B cell (primary cell): ENCODE results near the gene CLDN24. TPM values are rescaled to one million over a fixed set of nuclear protein-coding genes. Genes with fewer than 3 reads are reported as not detected.

Experiments used
- ATAC-seq: fragments of 200-7000 bp; cut with Tn5 transposase; one replicate; pipeline ENCODE4 v1.10.0; 2021; ENCODE audit warnings: low read depth, mild to moderate bottlenecking, moderate number of reproducible peaks, moderate library complexity
- CTCF ChIA-PET: fragments of 350-600 bp; sonication (Branson Sonifier 250); formaldehyde crosslinking; loops from one replicate; lab custom pipeline; 2021; ENCODE audit warnings: antibody characterized with exemption, inconsistent platforms; lab: Charles Lee
- POLR2A ChIA-PET: fragments of 350-600 bp; sonication (Branson Sonifier 250); formaldehyde crosslinking; loops from one replicate; lab custom pipeline; 2021; ENCODE audit warnings: antibody characterized with exemption; lab: Charles Lee
- DNase-seq: peaks from one replicate; pipeline ENCODE4 v3.0.0; 2013
- H2AFZ ChIP-seq: 2 replicates; pipeline ENCODE4 v1.6.1; 2012; ENCODE audit warnings: mild to moderate bottlenecking, low read depth, low read length; ENCODE audit not compliant: insufficient read depth, poor library complexity, severe bottlenecking
- H3K27ac ChIP-seq, 2 donors: 1 replicate in 1 of 2; 2 replicates in 1 of 2; pipeline ENCODE4 v1.5.1; 2012 to 2013; ENCODE audit warnings: low read length in 2 of 2, mild to moderate bottlenecking in 2 of 2, moderate library complexity in 1 of 2
- H3K27me3 ChIP-seq, 4 experiments: fragments of 200-600 bp in 1 of 4; sonication (generic) in 1 of 4; replicated peaks in 1 of 4; 1 replicate in 2 of 4; 2 replicates in 2 of 4; pipeline versions ENCODE4 v1.6.1 to v1.7.0; 2013 to 2016; ENCODE audit warnings: low read length in 3 of 4, mild to moderate bottlenecking in 2 of 4, mixed read lengths in 1 of 4, moderate library complexity in 1 of 4; ENCODE audit not compliant: insufficient read depth in 4 of 4, control insufficient read depth in 3 of 4; ENCODE audit errors: control extremely low read depth in 1 of 4
- H3K36me3 ChIP-seq, 2 experiments: replicated peaks in 1 of 2; 1 replicate in 1 of 2; 2 replicates in 1 of 2; pipeline versions ENCODE4 v1.6.1 to v1.7.1; 2013; ENCODE audit warnings: low read length in 1 of 2; ENCODE audit not compliant: insufficient read depth in 2 of 2, control insufficient read depth in 1 of 2; ENCODE audit errors: control extremely low read depth in 1 of 2, extremely low read depth in 1 of 2
- H3K4me1 ChIP-seq, 2 donors: fragments of 200-600 bp in 1 of 2; sonication (generic) in 1 of 2; 1 replicate in 1 of 2; 2 replicates in 1 of 2; pipeline versions ENCODE4 v1.5.1 to v1.6.1; 2013 to 2017; ENCODE audit warnings: low read length in 2 of 2; ENCODE audit not compliant: control insufficient read depth in 2 of 2, insufficient read depth in 2 of 2
- H3K4me2 ChIP-seq: replicated peaks from 2 replicates; pipeline ENCODE3; 2012; ENCODE audit warnings: mild to moderate bottlenecking, low read depth, low read length; ENCODE audit not compliant: poor library complexity, severe bottlenecking
- H3K4me3 ChIP-seq, 5 experiments: fragments of 200-600 bp in 1 of 5; sonication (generic) in 1 of 5; 1 replicate in 3 of 5; 2 replicates in 2 of 5; pipeline versions ENCODE4 v1.5.1 to v1.7.0; 2011 to 2016; ENCODE audit warnings: low read length in 4 of 5, mild to moderate bottlenecking in 4 of 5, low read depth in 2 of 5, control low read depth in 1 of 5, moderate library complexity in 1 of 5; ENCODE audit not compliant: insufficient read depth in 1 of 5; ENCODE audit errors: control extremely low read depth in 1 of 5, extremely low read depth in 1 of 5
- H3K79me2 ChIP-seq: fragments of 200-600 bp; sonication (generic); one replicate; pipeline ENCODE4 v1.6.0; 2016; ENCODE audit warnings: low read length; ENCODE audit not compliant: control insufficient read depth, insufficient read depth
- H3K9ac ChIP-seq: fragments of 200-600 bp; sonication (generic); 2 replicates; pipeline ENCODE4 v1.6.1; 2017; ENCODE audit warnings: mild to moderate bottlenecking, low read length, moderate library complexity
- H3K9me3 ChIP-seq, 3 donors: one replicate each; pipeline versions ENCODE4 v1.6.1 to v1.7.1; 2013; ENCODE audit warnings: low read length in 2 of 3; ENCODE audit not compliant: control insufficient read depth in 2 of 3, insufficient read depth in 1 of 3; ENCODE audit errors: control extremely low read depth in 1 of 3
- H4K20me1 ChIP-seq: 2 replicates; pipeline ENCODE4 v1.6.0; 2012; ENCODE audit warnings: mild to moderate bottlenecking, low read length; ENCODE audit not compliant: insufficient read depth, control insufficient read depth, poor library complexity, severe bottlenecking
- H3K27ac Mint-ChIP-seq: one replicate; pipeline ENCODE4 v1.8.0; 2021; ENCODE audit warnings: mixed read lengths
- H3K27me3 Mint-ChIP-seq: one replicate; pipeline ENCODE4 v1.8.0; 2021; ENCODE audit warnings: mixed read lengths
- H3K4me1 Mint-ChIP-seq: one replicate; pipeline ENCODE4 v1.8.0; 2021; ENCODE audit warnings: mixed read lengths
- H3K4me3 Mint-ChIP-seq: one replicate; pipeline ENCODE4 v1.8.0; 2021; ENCODE audit warnings: mixed read lengths
- H3K9me3 Mint-ChIP-seq: one replicate; pipeline ENCODE4 v1.8.0; 2022; ENCODE audit warnings: mixed read lengths; ENCODE audit not compliant: insufficient read depth
- EZH2 ChIP-seq: IDR thresholded peaks from 2 replicates; pipeline ENCODE4 v1.6.1; 2012; ENCODE audit warnings: borderline replicate concordance, low read depth, mild to moderate bottlenecking, moderate library complexity, low read length; ENCODE audit not compliant: insufficient read depth, poor library complexity, severe bottlenecking
- WGBS: methylation state at CpG from one replicate; pipeline ENCODE4 v1.1.5; 2013; ENCODE audit warnings: missing lambda C conversion rate; ENCODE audit not compliant: insufficient coverage; 5-methylcytosine and 5-hydroxymethylcytosine counted together
- intact Hi-C: fragments of 100-400 bp; cut with micrococcal nuclease; formaldehyde crosslinking; loops from one replicate; pipeline ENCODE4 v1.10.0; 2022
- polyA plus RNA-seq: library from polyadenylated mRNA; depleted of rRNA; stranded (reverse); fragments of >200 nt; gene quantifications from 2 replicates; pipeline ENCODE4 v1.2.3, GENCODE V29; 2012
- total RNA-seq, 2 donors: library from RNA; stranded (reverse); fragments of 120-200 nt in 1 of 2; gene quantifications; 1 replicate in 1 of 2; 2 replicates in 1 of 2; pipeline versions ENCODE4 v1.2.3 to v1.2.4, GENCODE V29; 2013 to 2022
- TF ChIP-seq, protein P1 (sequence below): fragments of 200-600 bp; IDR thresholded peaks from one replicate; pipeline ENCODE4 v1.8.0; 2022; ENCODE audit warnings: antibody characterized with exemption, mild to moderate bottlenecking

The CLDN24 gene
- total and polyA plus RNA-seq, 2 donors (not counting 1 experiment from before 2014, with no cell fraction given) = not detected

DNA sequence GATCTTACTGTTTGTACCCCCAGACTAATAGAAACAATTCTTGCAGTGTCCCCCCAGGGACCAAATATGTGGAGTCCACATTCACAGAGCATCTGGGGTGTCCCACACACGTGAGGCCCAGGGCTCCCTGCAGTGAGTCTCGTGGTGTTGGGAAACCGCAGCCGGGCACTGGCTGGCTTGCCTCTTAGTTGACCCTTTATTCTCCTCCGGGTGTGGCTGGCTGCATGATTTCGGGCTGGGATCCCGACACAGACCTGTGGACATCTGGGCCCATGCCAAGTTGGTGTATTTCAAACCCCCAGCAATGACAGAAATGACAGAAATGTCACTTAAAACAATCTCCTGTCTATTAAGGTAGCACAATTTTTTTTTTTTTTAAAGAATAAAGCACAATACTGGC, 15.6 kb upstream of the CLDN24 start:
- H2AFZ ChIP-seq = no peak overlapping the region
- ChIA-PET POLR2A (no interaction called here), CTCF (no interaction called here)
- DNase-seq (no peak), ATAC-seq (no peak)
- Mint-ChIP-seq H3K4me3 (no peak overlapping the region), H3K27me3 (peaks cover 4% of the 10 kb centered on the region), H3K9me3 (no peaks in the 10 kb centered on the region), H3K27ac (no peak overlapping the region), H3K4me1 (no peaks in the 10 kb centered on the region)
- no peaks in the 10 kb centered on the region for H3K4me1 ChIP-seq
- peaks cover 0 to 6% (median 0%) of the 10 kb centered on the region in 4 experiments for H3K27me3 ChIP-seq
- intact Hi-C loops = no loop called here
- H4K20me1 ChIP-seq = no peaks in the 10 kb centered on the region
- 90% methylated on average over 6 of the region's 7 CpGs for WGBS
- H3K36me3 ChIP-seq = no peaks in the 10 kb centered on the region
- no peak overlapping the region for H3K9ac ChIP-seq
- TF ChIP-seq, protein P1, sequence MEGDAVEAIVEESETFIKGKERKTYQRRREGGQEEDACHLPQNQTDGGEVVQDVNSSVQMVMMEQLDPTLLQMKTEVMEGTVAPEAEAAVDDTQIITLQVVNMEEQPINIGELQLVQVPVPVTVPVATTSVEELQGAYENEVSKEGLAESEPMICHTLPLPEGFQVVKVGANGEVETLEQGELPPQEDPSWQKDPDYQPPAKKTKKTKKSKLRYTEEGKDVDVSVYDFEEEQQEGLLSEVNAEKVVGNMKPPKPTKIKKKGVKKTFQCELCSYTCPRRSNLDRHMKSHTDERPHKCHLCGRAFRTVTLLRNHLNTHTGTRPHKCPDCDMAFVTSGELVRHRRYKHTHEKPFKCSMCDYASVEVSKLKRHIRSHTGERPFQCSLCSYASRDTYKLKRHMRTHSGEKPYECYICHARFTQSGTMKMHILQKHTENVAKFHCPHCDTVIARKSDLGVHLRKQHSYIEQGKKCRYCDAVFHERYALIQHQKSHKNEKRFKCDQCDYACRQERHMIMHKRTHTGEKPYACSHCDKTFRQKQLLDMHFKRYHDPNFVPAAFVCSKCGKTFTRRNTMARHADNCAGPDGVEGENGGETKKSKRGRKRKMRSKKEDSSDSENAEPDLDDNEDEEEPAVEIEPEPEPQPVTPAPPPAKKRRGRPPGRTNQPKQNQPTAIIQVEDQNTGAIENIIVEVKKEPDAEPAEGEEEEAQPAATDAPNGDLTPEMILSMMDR = no peak
- TF ChIP-seq EZH2 = no peak
- no peak overlapping the region for H3K4me2 ChIP-seq
- no peak overlapping the region for H3K4me3 ChIP-seq
- no peaks in the 10 kb centered on the region for H3K79me2 ChIP-seq
- no peaks in the 10 kb centered on the region for H3K9me3 ChIP-seq
- H3K27ac ChIP-seq = no peak overlapping the region

DNA sequence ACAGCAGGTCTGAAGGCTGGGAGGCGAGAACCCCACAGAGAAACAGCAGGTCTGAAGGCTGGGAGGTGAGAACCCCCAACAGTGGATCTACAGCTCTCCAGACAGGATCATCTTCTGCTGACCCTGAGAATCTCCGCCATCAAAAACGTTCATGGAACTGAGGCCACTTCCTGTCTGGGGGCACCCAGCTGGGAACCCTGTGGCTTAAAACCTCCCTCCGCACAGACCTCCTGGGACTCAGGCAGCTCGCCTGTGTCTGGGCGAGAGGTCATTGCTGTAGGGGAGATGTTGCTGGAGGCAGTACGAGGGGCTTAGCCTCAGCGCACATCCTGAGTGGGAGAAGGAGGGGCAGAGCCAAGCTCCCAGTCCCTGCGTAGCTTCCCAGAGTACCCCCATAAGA, 15.1 kb upstream of the CLDN24 start:
- no peak overlapping the region for H3K27ac Mint-ChIP-seq
- H3K4me1 Mint-ChIP-seq = no peaks in the 10 kb centered on the region
- CTCF ChIA-PET = no interaction called here
- ATAC-seq = no peak
- H3K27me3 ChIP-seq = peaks cover 0 to 4% (median 0%) of the 10 kb centered on the region in 4 experiments
- peaks cover 5% of the 10 kb centered on the region for H3K27me3 Mint-ChIP-seq
- H3K4me1 ChIP-seq = no peaks in the 10 kb centered on the region
- TF ChIP-seq EZH2 = no peak
- H2AFZ ChIP-seq = no peak overlapping the region
- 66% methylated on average over 5 of the region's 9 CpGs for WGBS
- H3K27ac ChIP-seq = no peak overlapping the region
- no peaks in the 10 kb centered on the region for H3K79me2 ChIP-seq
- POLR2A ChIA-PET = no interaction called here
- H3K4me3 ChIP-seq = no peak overlapping the region
- intact Hi-C loops = no loop called here
- no peaks in the 10 kb centered on the region for H3K36me3 ChIP-seq
- no peak overlapping the region for H3K4me2 ChIP-seq
- H4K20me1 ChIP-seq = no peaks in the 10 kb centered on the region
- no peak overlapping the region for H3K9ac ChIP-seq
- H3K9me3 Mint-ChIP-seq = no peaks in the 10 kb centered on the region
- no peak overlapping the region for H3K4me3 Mint-ChIP-seq
- H3K9me3 ChIP-seq = no peaks in the 10 kb centered on the region
- DNase-seq = no peak
